H9 (cell line): ENCODE results near the gene DDX39A. TPM values are rescaled to one million over a fixed set of nuclear protein-coding genes. Genes with fewer than 3 reads are reported as not detected.
A peak's percentile ranks its signal among the peaks of the same experiment; 100 is the strongest.

Source experiments
- DNase-seq: peaks from one replicate; pipeline ENCODE4 v3.0.0-alpha.2; 2017
- H2AFZ ChIP-seq: one replicate; pipeline ENCODE4 v1.6.1; 2013; ENCODE audit warnings: mild to moderate bottlenecking, low read length, control low read depth, moderate library complexity
- H2AK5ac ChIP-seq: 2 replicates; pipeline ENCODE4 v1.6.1; 2013; ENCODE audit warnings: low read length, control low read depth, mixed read lengths; ENCODE audit not compliant: insufficient read length
- H2BK120ac ChIP-seq: one replicate; pipeline ENCODE4 v1.6.1; 2013; ENCODE audit warnings: low read depth, mild to moderate bottlenecking, low read length, control low read depth, inconsistent platforms; ENCODE audit not compliant: poor library complexity, severe bottlenecking
- H2BK12ac ChIP-seq: 2 replicates; pipeline ENCODE4 v1.6.1; 2013; ENCODE audit warnings: low read length, control low read depth, mixed read lengths, low read depth; ENCODE audit not compliant: insufficient read length
- H2BK15ac ChIP-seq: 2 replicates; pipeline ENCODE4 v1.6.1; 2013; ENCODE audit warnings: low read depth, low read length, control low read depth
- H2BK20ac ChIP-seq: one replicate; pipeline ENCODE4 v1.6.1; 2013; ENCODE audit warnings: low read depth, mild to moderate bottlenecking, low read length, control low read depth, inconsistent platforms; ENCODE audit not compliant: poor library complexity, severe bottlenecking
- H2BK5ac ChIP-seq: 2 replicates; pipeline ENCODE4 v1.6.1; 2013; ENCODE audit warnings: low read length, control low read depth, mixed read lengths; ENCODE audit not compliant: insufficient read length
- H3K14ac ChIP-seq: 2 replicates; pipeline ENCODE4 v1.6.1; 2013; ENCODE audit warnings: low read length, control low read depth; ENCODE audit not compliant: insufficient read depth
- H3K18ac ChIP-seq: 2 replicates; pipeline ENCODE4 v1.6.1; 2013; ENCODE audit warnings: low read depth, mild to moderate bottlenecking, mixed read lengths, low read length, control low read depth; ENCODE audit not compliant: insufficient read length
- H3K23ac ChIP-seq: 2 replicates; pipeline ENCODE4 v1.6.1; 2013; ENCODE audit warnings: low read length, control low read depth, mixed read lengths, low read depth; ENCODE audit not compliant: insufficient read length
- H3K23me2 ChIP-seq: 2 replicates; pipeline ENCODE4 v1.6.1; 2013; ENCODE audit warnings: low read depth, mild to moderate bottlenecking, mixed read lengths, low read length, control low read depth; ENCODE audit not compliant: insufficient read length, poor library complexity, severe bottlenecking
- H3K27ac ChIP-seq: 2 replicates; pipeline ENCODE4 v1.5.1; 2013; ENCODE audit warnings: low read length, control low read depth, mixed read lengths, low read depth; ENCODE audit not compliant: insufficient read length
- H3K27me3 ChIP-seq: 2 replicates; pipeline ENCODE4 v1.6.1; 2013; ENCODE audit warnings: low read length, control low read depth, inconsistent platforms; ENCODE audit not compliant: insufficient read depth
- H3K4ac ChIP-seq: 2 replicates; pipeline ENCODE4 v1.6.1; 2013; ENCODE audit warnings: low read depth, mild to moderate bottlenecking, control low read depth, inconsistent platforms, low read length, moderate library complexity
- H3K4me1 ChIP-seq: 2 replicates; pipeline ENCODE4 v1.6.1; 2013; ENCODE audit warnings: low read length, control low read depth, inconsistent platforms; ENCODE audit not compliant: insufficient read depth
- H3K4me2 ChIP-seq: 2 replicates; pipeline ENCODE4 v1.6.1; 2013; ENCODE audit warnings: low read length, control low read depth, mixed read lengths; ENCODE audit not compliant: insufficient read length, insufficient read depth
- H3K56ac ChIP-seq: 2 replicates; pipeline ENCODE4 v1.6.1; 2013; ENCODE audit warnings: low read depth, mild to moderate bottlenecking, mixed read lengths, low read length, control low read depth; ENCODE audit not compliant: insufficient read length
- H3K79me1 ChIP-seq: 2 replicates; pipeline ENCODE4 v1.6.1; 2013; ENCODE audit warnings: low read depth, mild to moderate bottlenecking, moderate library complexity, low read length, control low read depth, inconsistent platforms; ENCODE audit not compliant: insufficient read depth, poor library complexity, severe bottlenecking
- H3K79me2 ChIP-seq: 2 replicates; pipeline ENCODE4 v1.6.1; 2013; ENCODE audit warnings: low read length, control low read depth, inconsistent platforms; ENCODE audit not compliant: insufficient read depth
- H3K9ac ChIP-seq: 2 replicates; pipeline ENCODE4 v1.6.1; 2013; ENCODE audit warnings: low read length, control low read depth, mixed read lengths; ENCODE audit not compliant: insufficient read length; ENCODE audit errors: extremely low read depth
- H3K9me3 ChIP-seq: one replicate; pipeline ENCODE4 v1.6.1; 2013; ENCODE audit warnings: low read depth, low read length, inconsistent platforms; ENCODE audit not compliant: control insufficient read depth
- H3T11ph ChIP-seq: one replicate; pipeline ENCODE4 v1.6.1; 2013; ENCODE audit warnings: mild to moderate bottlenecking, low read length, control low read depth, inconsistent platforms
- H4K20me1 ChIP-seq: one replicate; pipeline ENCODE4 v1.6.1; 2013; ENCODE audit not compliant: control insufficient read depth, insufficient read length, insufficient read depth
- H4K5ac ChIP-seq: 2 replicates; pipeline ENCODE4 v1.6.1; 2013; ENCODE audit warnings: low read depth, mild to moderate bottlenecking, mixed read lengths, low read length, control low read depth; ENCODE audit not compliant: insufficient read length
- H4K8ac ChIP-seq: replicated peaks from 2 replicates; pipeline ENCODE4 v1.6.1; 2013; ENCODE audit warnings: low read length, control low read depth, mixed read lengths, low read depth; ENCODE audit not compliant: insufficient read length
- H4K91ac ChIP-seq: 2 replicates; pipeline ENCODE4 v1.6.1; 2013; ENCODE audit warnings: low read depth, mild to moderate bottlenecking, moderate library complexity, mixed read lengths, low read length, control low read depth; ENCODE audit not compliant: insufficient read length
- H3K27ac Mint-ChIP-seq, 3 experiments: 2 replicates in 2 of 3; 3 replicates in 1 of 3; pipeline ENCODE4 v1.8.0; 2020 to 2021; ENCODE audit warnings: mixed read lengths in 3 of 3, mild to moderate bottlenecking in 1 of 3, moderate library complexity in 1 of 3
- H3K27me3 Mint-ChIP-seq: 2 replicates; pipeline ENCODE4 v1.8.0; 2021; ENCODE audit warnings: low read depth, mild to moderate bottlenecking, moderate library complexity, mixed read lengths
- H3K36me3 Mint-ChIP-seq, 3 experiments: 2 replicates in 2 of 3; 3 replicates in 1 of 3; pipeline ENCODE4 v1.8.0; 2020 to 2021; ENCODE audit warnings: low read depth in 3 of 3, mixed read lengths in 3 of 3; ENCODE audit not compliant: insufficient read depth in 1 of 3
- H3K4me1 Mint-ChIP-seq, 2 experiments: 2 replicates each; pipeline ENCODE4 v1.8.0; 2020; ENCODE audit warnings: mixed read lengths in 2 of 2
- H3K4me3 Mint-ChIP-seq, 2 experiments: 2 replicates in 1 of 2; 3 replicates in 1 of 2; pipeline ENCODE4 v1.8.0; 2020 to 2021; ENCODE audit warnings: mild to moderate bottlenecking in 2 of 2, mixed read lengths in 2 of 2, moderate library complexity in 1 of 2
- H3K9me3 Mint-ChIP-seq, 2 experiments: 2 replicates in 1 of 2; 3 replicates in 1 of 2; pipeline ENCODE4 v1.8.0; 2020; ENCODE audit warnings: mild to moderate bottlenecking in 2 of 2, mixed read lengths in 2 of 2, moderate library complexity in 1 of 2
- WGBS: extraction: QIAGEN DNeasy Blood & Tissue Kit; methylation state at CpG from one replicate; pipeline ENCODE4 v1.1.7; 2013; ENCODE audit warnings: missing lambda C conversion rate, low lambda C conversion rate, mixed read lengths; ENCODE audit not compliant: insufficient read length; ENCODE audit errors: extremely low coverage; 5-methylcytosine and 5-hydroxymethylcytosine counted together
- total RNA-seq: library from RNA; stranded (reverse); gene quantifications from 2 replicates; pipeline ENCODE4 v1.2.1, GENCODE V29; 2021
- TF ChIP-seq, protein P1 (sequence below): fragments of 200-600 bp; sonication (generic); conservative IDR thresholded peaks from 3 replicates; pipeline ENCODE4 v1.8.0; 2021; ENCODE audit warnings: antibody characterized with exemption, mild to moderate bottlenecking

DDX39A gene
- total RNA-seq, 1 experiment from 2014 or later = 137 TPM

- Mint-ChIP-seq H3K36me3 (no peaks in the 10 kb centered on the region), H3K4me1 (peaks cover 10 to 33% of the 10 kb centered on the region in 2 experiments), H3K4me3 (no peak overlapping the region), H3K27ac (0 out of 7 replicates have a peak overlapping the region, but pooled peaks of 1 of the 3 experiments have one; percentile 45), H3K9me3 (no peaks in the 10 kb centered on the region), H3K27me3 (no peaks in the 10 kb centered on the region)
- Histone ChIP-seq H3K79me1 (no peaks in the 10 kb centered on the region), H3K14ac (no peak overlapping the region), H4K8ac (no peak overlapping the region), H4K5ac (no peak overlapping the region), H4K91ac (no peak overlapping the region), H3K4ac (no peak overlapping the region), H3K56ac (no peak overlapping the region), H3T11ph (no peak overlapping the region), H2BK120ac (no peak overlapping the region), H3K4me2 (no peak overlapping the region), H3K4me1 (peaks cover 2% of the 10 kb centered on the region; the same call in 1 of the 2 replicates), H2AFZ (no peak overlapping the region), H3K27ac (no peak overlapping the region), H2AK5ac (no peak overlapping the region), H3K23me2 (no peaks in the 10 kb centered on the region), H3K79me2 (no peaks in the 10 kb centered on the region), H2BK5ac (no peak overlapping the region), H2BK20ac (no peak overlapping the region), H3K18ac (no peak overlapping the region), H3K9ac (no peak overlapping the region), H4K20me1 (no peaks in the 10 kb centered on the region), H2BK12ac (no peak overlapping the region), H2BK15ac (no peak overlapping the region), H3K27me3 (no peaks in the 10 kb centered on the region), H3K9me3 (no peaks in the 10 kb centered on the region), H3K23ac (no peak overlapping the region)
- TF ChIP-seq, protein P1, sequence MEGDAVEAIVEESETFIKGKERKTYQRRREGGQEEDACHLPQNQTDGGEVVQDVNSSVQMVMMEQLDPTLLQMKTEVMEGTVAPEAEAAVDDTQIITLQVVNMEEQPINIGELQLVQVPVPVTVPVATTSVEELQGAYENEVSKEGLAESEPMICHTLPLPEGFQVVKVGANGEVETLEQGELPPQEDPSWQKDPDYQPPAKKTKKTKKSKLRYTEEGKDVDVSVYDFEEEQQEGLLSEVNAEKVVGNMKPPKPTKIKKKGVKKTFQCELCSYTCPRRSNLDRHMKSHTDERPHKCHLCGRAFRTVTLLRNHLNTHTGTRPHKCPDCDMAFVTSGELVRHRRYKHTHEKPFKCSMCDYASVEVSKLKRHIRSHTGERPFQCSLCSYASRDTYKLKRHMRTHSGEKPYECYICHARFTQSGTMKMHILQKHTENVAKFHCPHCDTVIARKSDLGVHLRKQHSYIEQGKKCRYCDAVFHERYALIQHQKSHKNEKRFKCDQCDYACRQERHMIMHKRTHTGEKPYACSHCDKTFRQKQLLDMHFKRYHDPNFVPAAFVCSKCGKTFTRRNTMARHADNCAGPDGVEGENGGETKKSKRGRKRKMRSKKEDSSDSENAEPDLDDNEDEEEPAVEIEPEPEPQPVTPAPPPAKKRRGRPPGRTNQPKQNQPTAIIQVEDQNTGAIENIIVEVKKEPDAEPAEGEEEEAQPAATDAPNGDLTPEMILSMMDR = no peak
- no peak for DNase-seq
- WGBS = no CpG with 5 or more reads among the region's 9 CpGs
Observed at GRCh38 chr19:14379294-14380065, 39.7 kb downstream of the DDX39A start.
